ENCODE data around the gene MAMDC2.

- TF ChIP-seq POLR2A (IDR thresholded peaks at IDR 0.05; ENCODE audit: low read depth, low read length) (no peak), POLR2AphosphoS5 (IDR thresholded peaks at IDR 0.05; ENCODE audit: low read depth, low read length) (no peak), TAF1 (IDR thresholded peaks at IDR 0.05; ENCODE audit: borderline replicate concordance, low read depth, low read length) (no peak)
Observed at GRCh38 chr9:70076678-70077077, 33.0 kb downstream of the MAMDC2 start.

Measured in GM12892 (cell line).